Left lung (tissue), 10 donors: ENCODE measurements around the gene FGF12. TPM values are rescaled to one million over a fixed set of nuclear protein-coding genes. Genes with fewer than 3 reads are reported as not detected.

ENCODE experiments used
- ATAC-seq: fragments of 200-7000 bp; cut with Tn5 transposase; one replicate; pipeline ENCODE4 v1.9.1; 2020; ENCODE audit warnings: moderate library complexity
- DNase-seq, 4 donors: peaks; one replicate each; pipeline ENCODE4 v3.0.0-alpha.2; 2013 to 2020
- H3K27ac ChIP-seq, 2 donors: fragments of 200-600 bp; sonication (generic) in 1 of 2; one replicate each; pipeline versions ENCODE4 v1.5.0 to v1.8.0; 2020 to 2021
- H3K27me3 ChIP-seq, 2 donors: fragments of 200-600 bp; sonication (generic) in 1 of 2; one replicate each; pipeline versions ENCODE4 v1.5.0 to v1.8.0; 2020 to 2021
- H3K36me3 ChIP-seq, 2 donors: fragments of 200-600 bp; sonication (generic) in 1 of 2; one replicate each; pipeline versions ENCODE4 v1.5.0 to v1.8.0; 2020 to 2021
- H3K4me1 ChIP-seq, 2 donors: fragments of 200-600 bp; one replicate each; pipeline ENCODE4 v1.8.0; 2021
- H3K4me3 ChIP-seq, 2 donors: fragments of 200-600 bp; sonication (generic) in 1 of 2; one replicate each; pipeline versions ENCODE4 v1.5.0 to v1.8.0; 2020 to 2021; ENCODE audit warnings: mild to moderate bottlenecking in 1 of 2
- H3K9me3 ChIP-seq, 2 donors: fragments of 200-600 bp; sonication (generic) in 1 of 2; one replicate each; pipeline versions ENCODE4 v1.5.0 to v1.8.0; 2020 to 2021
- CTCF ChIP-seq, 2 donors: fragments of 200-600 bp; sonication (generic) in 1 of 2; IDR thresholded peaks; one replicate each; pipeline versions ENCODE4 v1.5.0 to v1.8.0; 2021; ENCODE audit warnings: antibody characterized with exemption in 2 of 2
- intact Hi-C, 2 donors: fragments of 100-400 bp; cut with DNase I; formaldehyde crosslinking; loops; one replicate each; pipeline versions ENCODE4 v1.11.2 to v1.14.2; 2022
- polyA plus RNA-seq, 6 donors: library from polyadenylated mRNA; unstranded; fragments of 120-200 nt; gene quantifications; one replicate each; pipeline ENCODE4 v1.2.1, GENCODE V29; 2013; ENCODE audit not compliant: insufficient read length in 6 of 6
- total RNA-seq, 2 donors: library from RNA; stranded (reverse); fragmentation: NEBNext Ultra II Directional; extraction: Animal tissue kit (Norgen Biotek cat#: 25700); gene quantifications; one replicate each; pipeline ENCODE4 v1.2.1, GENCODE V29; 2021
- donor health status: DM: no; HTN: yes; CAD: no.
- donor health status: DM: no; HTN: no; CAD: no.

The FGF12 gene
- total and polyA plus RNA-seq, 8 donors: 1.0 to 10.2 (median 4.7) TPM

DNA sequence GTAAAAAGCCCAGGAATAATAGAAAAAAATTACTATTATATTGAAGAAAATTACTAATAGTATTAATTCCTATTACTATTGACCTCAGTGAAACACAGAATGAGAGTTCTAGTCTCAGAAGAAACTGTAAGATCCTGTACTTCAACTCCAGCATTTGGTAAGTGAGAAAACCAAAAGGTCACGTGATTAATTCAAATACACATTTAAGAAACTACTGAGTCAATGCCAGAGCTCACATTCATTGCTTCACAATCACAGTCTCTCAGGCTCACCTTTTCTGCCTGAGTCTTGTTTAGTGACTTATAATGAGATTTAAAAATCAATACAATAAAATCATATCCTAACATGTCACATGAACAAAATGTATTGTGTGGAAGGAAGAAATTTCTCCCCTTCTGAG is 556.1 kb downstream of the FGF12 start:
- H3K4me1 ChIP-seq: no peaks in the 10 kb centered on the region
- DNase-seq: no peak
- no peaks in the 10 kb centered on the region for H3K36me3 ChIP-seq
- H3K27ac ChIP-seq: no peak overlapping the region
- H3K27me3 ChIP-seq: no peaks in the 10 kb centered on the region
- H3K4me3 ChIP-seq: no peak overlapping the region
- intact Hi-C loops: no loop called here
- no peak for ATAC-seq
- TF ChIP-seq CTCF (IDR thresholded peaks at IDR 0.05): no peak
- no peaks in the 10 kb centered on the region for H3K9me3 ChIP-seq

DNA sequence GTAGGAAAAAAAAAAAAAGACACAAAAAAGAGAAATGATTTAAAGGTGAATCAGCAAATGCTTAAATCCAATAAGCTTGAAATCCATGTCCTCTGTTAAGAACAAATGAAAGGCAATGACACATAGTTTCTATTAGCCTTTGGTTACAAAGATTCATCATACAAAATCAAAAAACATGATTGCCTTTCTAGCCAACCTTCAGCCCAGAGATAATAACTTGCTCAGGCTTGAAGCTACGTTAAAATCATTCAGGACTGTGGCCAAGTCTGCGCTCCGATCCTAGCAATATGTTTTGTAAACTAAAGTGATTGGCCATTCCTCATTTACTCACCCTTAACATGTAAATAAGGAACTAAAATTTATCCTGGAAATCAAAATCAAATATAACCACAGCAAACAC is 556.7 kb downstream of the FGF12 start:
- Histone ChIP-seq H3K27ac (no peak overlapping the region), H3K4me3 (no peak overlapping the region), H3K4me1 (no peaks in the 10 kb centered on the region), H3K36me3 (no peaks in the 10 kb centered on the region), H3K9me3 (no peaks in the 10 kb centered on the region), H3K27me3 (no peaks in the 10 kb centered on the region)
- TF ChIP-seq CTCF (IDR thresholded peaks at IDR 0.05): no peak
- no peak for ATAC-seq
- DNase-seq: no peak
- intact Hi-C loops: no loop called here

DNA sequence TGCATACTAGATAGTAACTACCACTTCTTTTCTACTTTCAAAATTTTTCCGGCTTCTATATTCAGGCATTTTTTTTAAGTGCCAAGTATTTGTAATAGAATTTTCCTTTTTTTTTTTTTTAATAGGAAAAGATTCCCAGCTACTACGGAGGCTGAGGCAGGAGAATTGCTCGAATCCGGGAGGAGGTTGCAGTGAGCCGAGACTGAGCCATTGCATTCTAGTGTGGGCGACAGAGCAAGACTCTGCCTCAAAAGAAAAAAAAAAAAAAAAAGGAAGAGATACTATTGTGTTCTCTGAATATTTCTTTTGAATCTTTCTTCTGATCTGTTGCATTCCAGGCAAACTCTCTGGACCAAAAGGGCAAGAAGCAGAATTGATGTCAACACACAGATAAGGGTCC is 557.3 kb downstream of the FGF12 start:
- no peak for ATAC-seq

DNA sequence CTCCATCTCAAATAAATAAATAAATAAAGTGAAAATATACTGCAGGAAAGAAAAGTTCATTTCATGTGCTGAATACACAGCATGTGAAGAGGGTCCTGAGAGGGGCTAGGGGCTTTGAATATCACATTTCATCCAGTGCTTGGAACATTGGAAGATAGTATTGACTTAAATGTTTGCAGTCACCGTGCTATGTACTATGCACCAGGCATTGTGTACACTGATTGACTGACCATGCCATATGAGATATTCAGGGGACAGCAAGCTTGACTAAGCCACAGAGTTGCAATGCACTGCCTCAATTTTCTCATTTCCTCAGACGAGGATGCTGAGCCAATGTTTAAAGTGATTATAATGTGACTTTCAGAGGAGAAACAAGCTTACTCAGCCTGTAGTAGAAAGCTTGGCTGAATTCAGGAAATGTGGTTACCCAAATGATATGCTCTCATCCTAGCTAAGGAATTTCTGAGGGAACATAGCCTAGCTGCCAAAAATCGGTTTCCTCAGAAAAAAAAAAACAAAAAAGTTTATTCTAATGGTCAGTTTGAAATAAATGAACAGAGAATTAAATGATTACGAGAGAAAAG is 557.9 kb downstream of the FGF12 start:
- H3K27me3 ChIP-seq: no peaks in the 10 kb centered on the region
- no peak overlapping the region for H3K27ac ChIP-seq
- no peaks in the 10 kb centered on the region for H3K4me1 ChIP-seq
- DNase-seq (no peak), ATAC-seq (no peak)
- no peaks in the 10 kb centered on the region for H3K36me3 ChIP-seq
- no peaks in the 10 kb centered on the region for H3K9me3 ChIP-seq
- H3K4me3 ChIP-seq: no peak overlapping the region
- no peak for TF ChIP-seq CTCF (IDR thresholded peaks at IDR 0.05)
- intact Hi-C loops: no loop called here

More for the DNA sequence above, 557.3 kb downstream of the FGF12 start:
- no peak for DNase-seq
- no peak for TF ChIP-seq CTCF (IDR thresholded peaks at IDR 0.05)
- no peak overlapping the region for H3K27ac ChIP-seq
- intact Hi-C loops: no loop called here
- no peaks in the 10 kb centered on the region for H3K27me3 ChIP-seq
- no peaks in the 10 kb centered on the region for H3K4me1 ChIP-seq
- no peaks in the 10 kb centered on the region for H3K9me3 ChIP-seq
- H3K36me3 ChIP-seq: no peaks in the 10 kb centered on the region
- H3K4me3 ChIP-seq: no peak overlapping the region

- no peak overlapping the region for H3K27ac ChIP-seq
- no peak for TF ChIP-seq CTCF (IDR thresholded peaks at IDR 0.05)
- no peaks in the 10 kb centered on the region for H3K36me3 ChIP-seq
- ATAC-seq (no peak), DNase-seq (no peak)
- no peaks in the 10 kb centered on the region for H3K9me3 ChIP-seq
- H3K4me1 ChIP-seq: no peaks in the 10 kb centered on the region
- H3K4me3 ChIP-seq: no peak overlapping the region
- no peaks in the 10 kb centered on the region for H3K27me3 ChIP-seq
- intact Hi-C loops: no loop called here
Measured at GRCh38 chr3:192168202-192168601, 559.1 kb downstream of the FGF12 start.
